Neural progenitor cell (in vitro differentiated cells): ENCODE data around the gene GIGYF1. TPM values are rescaled to one million over a fixed set of nuclear protein-coding genes. Genes with fewer than 3 reads are reported as not detected.

Source experiments
- DNase-seq: peaks from one replicate; pipeline ENCODE4 v3.0.0-alpha.2; 2016; ENCODE audit warnings: low spot score
- H2AFZ ChIP-seq: fragments of 200-600 bp; sonication (generic); replicated peaks from 2 replicates; pipeline ENCODE4 v1.6.1; 2016; ENCODE audit warnings: antibody characterized with exemption
- H3F3A ChIP-seq: fragments of 200-600 bp; sonication (generic); 2 replicates; pipeline ENCODE4 v1.6.1; 2016; ENCODE audit warnings: antibody characterized with exemption, low read depth
- H3K27ac ChIP-seq: fragments of 200-600 bp; sonication (generic); 2 replicates; pipeline ENCODE4 v1.5.1; 2016; ENCODE audit warnings: mild to moderate bottlenecking
- H3K27me3 ChIP-seq: fragments of 200-600 bp; sonication (generic); 2 replicates; pipeline ENCODE4 v1.6.1; 2016; ENCODE audit warnings: mild to moderate bottlenecking, moderate library complexity
- H3K36me3 ChIP-seq: fragments of 200-600 bp; sonication (generic); 2 replicates; pipeline ENCODE4 v1.5.1; 2016
- H3K4me1 ChIP-seq: fragments of 200-600 bp; sonication (generic); 2 replicates; pipeline ENCODE4 v1.6.1; 2016; ENCODE audit warnings: mixed run types
- H3K4me2 ChIP-seq: fragments of 200-600 bp; sonication (generic); 2 replicates; pipeline ENCODE4 v1.6.1; 2016
- H3K4me3 ChIP-seq: fragments of 200-600 bp; sonication (generic); 2 replicates; pipeline ENCODE4 v1.5.1; 2016
- H3K79me2 ChIP-seq: fragments of 200-600 bp; sonication (generic); 2 replicates; pipeline ENCODE4 v1.6.1; 2016; ENCODE audit warnings: low read depth
- H3K9ac ChIP-seq: fragments of 200-600 bp; sonication (generic); 2 replicates; pipeline ENCODE4 v1.6.1; 2016
- H3K9me3 ChIP-seq: fragments of 200-600 bp; sonication (generic); 2 replicates; pipeline ENCODE4 v1.5.1; 2016; ENCODE audit warnings: low read depth
- H4K20me1 ChIP-seq: fragments of 200-600 bp; sonication (generic); 2 replicates; pipeline ENCODE4 v1.6.1; 2016; ENCODE audit warnings: low read depth
- H3K27ac Mint-ChIP-seq: 3 replicates; pipeline ENCODE4 v1.8.0; 2021; ENCODE audit warnings: mixed read lengths
- H3K27me3 Mint-ChIP-seq: 2 replicates; pipeline ENCODE4 v1.8.0; 2022; ENCODE audit warnings: low read depth, mild to moderate bottlenecking, inconsistent platforms, moderate library complexity, mixed read lengths; ENCODE audit not compliant: insufficient read depth
- H3K36me3 Mint-ChIP-seq: 3 replicates; pipeline ENCODE4 v1.8.0; 2021; ENCODE audit warnings: mixed read lengths
- H3K4me1 Mint-ChIP-seq: 3 replicates; pipeline ENCODE4 v1.8.0; 2021; ENCODE audit warnings: mixed read lengths
- H3K4me3 Mint-ChIP-seq: 3 replicates; pipeline ENCODE4 v1.8.0; 2021; ENCODE audit warnings: mild to moderate bottlenecking, moderate library complexity, mixed read lengths
- H3K9me3 Mint-ChIP-seq: 3 replicates; pipeline ENCODE4 v1.8.0; 2020; ENCODE audit warnings: mixed read lengths
- CTCF ChIP-seq: fragments of 200-600 bp; sonication (generic); IDR thresholded peaks from 2 replicates; pipeline ENCODE4 v1.5.1; 2017; ENCODE audit warnings: antibody characterized with exemption, mild to moderate bottlenecking
- EZH2 ChIP-seq: fragments of 200-600 bp; sonication (generic); IDR thresholded peaks from 2 replicates; pipeline ENCODE4 v1.6.1; 2017; ENCODE audit warnings: antibody characterized with exemption, mild to moderate bottlenecking, moderate library complexity
- EZH2phosphoT487 ChIP-seq: fragments of 200-600 bp; sonication (generic); IDR thresholded peaks from 2 replicates; pipeline ENCODE4 v1.6.1; 2017; ENCODE audit warnings: antibody characterized with exemption
- total RNA-seq: library from RNA; depleted of rRNA; stranded (reverse); fragments of >200 nt; gene quantifications from 2 replicates; pipeline ENCODE4 v1.2.3, GENCODE V29; 2015; ENCODE audit warnings: low replicate concordance

Gene GIGYF1
- total RNA-seq, 1 donor from 2014 or later: 24.2 TPM

DNA sequence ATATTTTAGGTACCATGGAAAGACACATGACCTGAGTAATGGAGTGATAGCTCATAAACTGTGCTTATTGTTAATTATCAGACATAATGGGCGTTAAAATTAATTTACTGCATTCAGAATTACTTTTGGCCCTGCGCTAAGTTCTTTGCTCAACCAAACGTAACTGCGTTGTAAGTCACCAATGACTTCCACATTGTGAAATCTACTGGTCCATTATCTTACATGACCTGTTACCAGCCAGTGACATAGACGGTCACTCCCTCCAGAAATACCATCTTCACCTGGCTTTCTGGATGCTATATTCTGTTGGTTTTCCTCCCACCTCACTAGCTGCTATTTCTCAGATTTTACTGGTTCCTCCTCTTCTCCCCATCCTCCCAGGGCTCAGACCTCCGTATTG is 5.0 kb upstream of the GIGYF1 start:
- peaks cover 20% of the 10 kb centered on the region for H3K27me3 ChIP-seq
- Mint-ChIP-seq H3K27me3 (peaks cover 18% of the 10 kb centered on the region), H3K4me3 (no peak overlapping the region), H3K9me3 (no peaks in the 10 kb centered on the region), H3K36me3 (no peaks in the 10 kb centered on the region), H3K27ac (no peak overlapping the region), H3K4me1 (peaks cover 7% of the 10 kb centered on the region)
- no peak overlapping the region for H2AFZ ChIP-seq
- TF ChIP-seq CTCF (no peak), EZH2phosphoT487 (no peak)
- H3K4me1 ChIP-seq: no peaks in the 10 kb centered on the region
- no peak overlapping the region for H3K27ac ChIP-seq
- no peak overlapping the region for H3K4me2 ChIP-seq
- no peak overlapping the region for H3K9ac ChIP-seq
- no peak overlapping the region for H3K4me3 ChIP-seq
- no peaks in the 10 kb centered on the region for H3K79me2 ChIP-seq
- no peak for DNase-seq
- no peaks in the 10 kb centered on the region for H3K9me3 ChIP-seq
- H3F3A ChIP-seq: peaks cover 22% of the 10 kb centered on the region
- no peaks in the 10 kb centered on the region for H3K36me3 ChIP-seq
- no peaks in the 10 kb centered on the region for H4K20me1 ChIP-seq

DNA sequence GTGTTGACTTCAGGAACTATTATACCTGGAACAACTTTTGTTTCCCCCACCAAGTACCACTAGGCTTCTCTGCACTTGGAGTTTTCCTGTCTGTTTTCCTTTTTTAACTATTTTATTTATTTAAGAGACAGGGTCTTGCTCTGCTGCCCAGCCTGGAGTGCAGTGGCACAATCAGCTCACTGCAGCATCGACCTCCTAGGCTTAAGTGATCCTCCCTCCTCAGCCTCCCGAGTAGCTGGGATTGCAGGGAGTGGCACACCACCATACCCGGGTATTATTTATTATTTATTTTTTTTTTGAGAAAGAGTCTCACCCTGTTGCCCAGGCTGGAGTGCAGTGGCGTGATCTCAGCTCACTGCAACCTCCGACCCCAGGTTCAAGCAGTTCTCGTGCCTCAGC is 2.1 kb upstream of the GIGYF1 start:
- peaks cover 13% of the 10 kb centered on the region for H3K4me1 ChIP-seq
- H3K79me2 ChIP-seq: peaks cover 27% of the 10 kb centered on the region
- Mint-ChIP-seq H3K36me3 (no peaks in the 10 kb centered on the region), H3K27me3 (peaks cover 27% of the 10 kb centered on the region), H3K27ac (no peak overlapping the region), H3K4me3 (peak overlapping the region; percentile 86), H3K4me1 (peaks cover 29% of the 10 kb centered on the region), H3K9me3 (no peaks in the 10 kb centered on the region)
- H3K9ac ChIP-seq: no peak overlapping the region
- H2AFZ ChIP-seq: no peak overlapping the region
- H3K27ac ChIP-seq: no peak overlapping the region
- H3K36me3 ChIP-seq: no peaks in the 10 kb centered on the region
- peaks cover 20% of the 10 kb centered on the region for H3K27me3 ChIP-seq
- TF ChIP-seq EZH2phosphoT487: no peak
- no peak for TF ChIP-seq EZH2
- no peak for TF ChIP-seq CTCF
- H4K20me1 ChIP-seq: peaks cover 24% of the 10 kb centered on the region
- DNase-seq: no peak
- no peaks in the 10 kb centered on the region for H3K9me3 ChIP-seq
- no peak overlapping the region for H3K4me3 ChIP-seq
- H3K4me2 ChIP-seq: no peak overlapping the region
- peaks cover 41% of the 10 kb centered on the region for H3F3A ChIP-seq

DNA sequence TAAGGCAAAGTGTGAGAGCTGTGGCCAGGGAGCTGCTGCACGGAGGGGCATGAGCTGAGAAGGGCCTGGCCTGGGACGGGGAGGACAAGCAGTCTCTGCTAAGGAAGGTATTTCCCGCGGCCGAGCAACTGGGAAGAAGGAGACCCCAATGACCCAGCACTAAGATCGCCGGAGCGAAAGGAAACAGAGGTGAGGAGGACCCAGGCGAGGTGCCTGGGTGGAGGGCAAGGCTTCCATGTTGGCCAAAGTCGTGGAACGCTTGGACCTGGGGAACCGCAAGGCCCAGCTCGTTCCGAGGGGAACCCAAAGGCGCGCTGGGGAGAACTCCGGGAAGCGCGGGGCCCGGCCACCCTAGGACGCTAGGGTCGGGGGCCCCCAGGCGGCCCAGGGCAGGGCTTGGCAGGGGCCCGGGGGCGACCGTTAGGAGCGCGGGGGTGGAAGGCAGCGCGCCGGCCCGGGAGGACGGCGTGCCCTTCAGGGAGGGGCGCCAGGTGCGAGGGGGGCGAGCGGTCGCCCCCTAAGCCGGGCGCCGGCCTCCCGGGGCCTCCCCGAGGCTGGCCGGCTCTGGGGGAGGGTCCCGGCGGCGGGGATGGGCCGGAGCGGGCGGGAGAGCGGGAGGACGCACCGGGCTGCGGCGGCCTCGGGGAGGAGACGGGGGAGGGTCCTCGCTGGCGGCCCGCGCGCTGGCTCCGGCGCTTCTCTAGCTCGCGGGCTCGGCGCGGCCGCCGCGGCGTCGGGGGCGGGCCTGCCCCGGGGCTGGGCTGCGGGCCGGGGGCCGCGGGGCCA is 545 bp downstream of the GIGYF1 start:
- Histone ChIP-seq H2AFZ (no peak overlapping the region), H3K9me3 (no peaks in the 10 kb centered on the region), H3K36me3 (no peaks in the 10 kb centered on the region), H3K27me3 (peaks cover 20% of the 10 kb centered on the region), H3K27ac (peak overlapping the region; percentile 85), H4K20me1 (peaks cover 50% of the 10 kb centered on the region), H3F3A (peaks cover 41% of the 10 kb centered on the region), H3K4me3 (peak overlapping the region; percentile 100), H3K9ac (peak overlapping the region; percentile 93), H3K79me2 (peaks cover 53% of the 10 kb centered on the region), H3K4me1 (peaks cover 21% of the 10 kb centered on the region), H3K4me2 (peak overlapping the region; percentile 98)
- Mint-ChIP-seq H3K9me3 (no peaks in the 10 kb centered on the region), H3K36me3 (peaks cover 4% of the 10 kb centered on the region), H3K4me3 (peak overlapping the region; percentile 99), H3K27ac (peak overlapping the region; percentile 97), H3K4me1 (peaks cover 41% of the 10 kb centered on the region), H3K27me3 (peaks cover 27% of the 10 kb centered on the region)
- DNase-seq: peak; percentile 78
- TF ChIP-seq EZH2phosphoT487 (no peak), CTCF (no peak), EZH2 (no peak)
